ENCODE data around the gene DLGAP1.
"Not testable (repeated sequence)": the region's sequence is repeated elsewhere in the genome, so short reads cannot be mapped to it uniquely, and the experiment has no call there.

The DLGAP1 gene

DNA sequence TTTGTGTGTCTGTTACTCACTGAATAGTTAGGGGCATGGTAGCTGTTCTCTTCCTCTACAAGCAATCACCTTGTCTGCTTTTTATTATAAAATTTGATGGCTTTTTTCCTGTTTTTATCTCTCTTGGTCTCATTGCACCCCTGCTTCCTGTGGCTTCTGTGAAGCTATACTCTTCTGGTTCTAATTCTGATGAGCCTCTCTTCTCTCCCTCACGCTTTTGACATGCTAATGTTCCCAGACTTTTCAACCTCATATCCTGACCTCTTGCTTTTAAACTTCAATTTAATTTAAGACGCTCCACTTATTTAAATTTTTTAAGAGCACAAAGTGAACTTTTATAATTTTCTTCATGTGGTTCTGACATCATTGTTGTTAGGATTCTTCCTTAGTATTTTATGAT is 361.4 kb downstream of the DLGAP1 start:
- DNase-seq (ENCODE audit: low read depth, low spot score), result no peak

DNA sequence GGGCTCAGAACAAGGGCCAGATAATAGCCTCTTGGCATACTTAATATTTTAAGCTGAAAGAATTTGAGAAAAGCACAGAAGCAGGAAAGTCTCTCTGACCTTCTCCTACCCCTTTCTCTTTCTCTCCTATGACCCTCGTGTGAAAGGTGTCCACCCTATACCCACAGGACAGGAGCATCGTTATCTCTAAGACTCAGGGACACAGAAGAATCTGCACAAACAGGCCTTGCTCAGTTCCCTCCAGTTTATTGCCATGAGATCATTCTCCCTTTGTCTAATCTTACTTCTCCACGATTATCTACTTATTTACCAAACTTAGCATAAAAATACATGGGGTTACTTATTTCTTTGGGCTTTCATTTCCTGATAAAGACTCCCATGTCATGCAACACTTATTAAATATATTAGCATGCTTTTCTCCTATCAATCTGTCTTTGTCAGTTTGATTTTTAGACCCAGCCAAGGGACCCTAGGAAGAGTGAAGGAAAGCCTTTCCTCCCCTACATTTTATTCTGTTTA is 370.7 kb downstream of the DLGAP1 start:
- no peak for DNase-seq (ENCODE audit: low read depth, low spot score)

GRCh38 chr18:4078246-4078645 is 376.9 kb downstream of the DLGAP1 start:
- DNase-seq (ENCODE audit: low read depth, low spot score), result no peak

GRCh38 chr18:4077721-4078120 is 377.4 kb downstream of the DLGAP1 start:
- no peak for DNase-seq (ENCODE audit: low read depth, low spot score)

DNA sequence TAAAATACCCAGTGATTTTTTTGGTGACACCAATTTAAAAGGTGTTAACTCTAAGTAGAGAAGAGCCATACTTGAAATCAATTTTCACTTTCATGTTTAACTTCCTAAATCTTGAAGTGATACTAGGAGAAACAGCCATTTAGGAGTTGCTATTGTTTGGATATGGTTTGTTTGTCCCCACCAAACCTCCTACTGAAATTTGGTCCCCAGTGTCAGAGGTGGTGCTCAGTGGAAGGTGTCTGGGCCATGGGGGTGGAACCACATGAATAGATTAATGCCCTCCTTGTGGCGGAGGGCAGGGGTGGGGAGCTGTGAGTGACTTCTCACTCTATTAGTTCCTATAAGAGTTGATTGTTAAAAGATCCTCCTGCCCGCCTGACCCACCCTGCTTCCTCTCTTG is 377.9 kb downstream of the DLGAP1 start:
- DNase-seq (ENCODE audit: low read depth, low spot score), result no peak

DNA sequence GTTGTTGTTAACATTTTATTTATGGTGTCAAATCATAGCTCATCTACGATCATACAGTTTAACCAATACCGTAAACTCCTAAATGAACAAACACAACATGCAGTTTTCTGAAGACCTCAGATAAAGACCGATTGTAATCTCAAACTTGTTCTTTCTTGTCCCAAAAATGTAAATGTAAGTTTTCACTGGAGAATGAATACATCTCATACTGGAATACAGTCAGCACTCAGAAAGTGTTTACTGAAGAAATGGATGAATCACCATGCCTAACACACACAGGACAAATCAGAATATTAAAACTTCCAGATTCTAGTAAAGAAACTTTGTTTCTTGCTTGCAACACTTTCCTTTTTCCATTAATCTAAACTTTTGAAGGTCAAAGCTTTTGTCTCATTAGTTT is 380.5 kb downstream of the DLGAP1 start:
- DNase-seq (ENCODE audit: low read depth, low spot score), result no peak

- no peak for DNase-seq (ENCODE audit: low read depth, low spot score)
Observed at GRCh38 chr18:4069183-4069582, 385.9 kb downstream of the DLGAP1 start.

DNA sequence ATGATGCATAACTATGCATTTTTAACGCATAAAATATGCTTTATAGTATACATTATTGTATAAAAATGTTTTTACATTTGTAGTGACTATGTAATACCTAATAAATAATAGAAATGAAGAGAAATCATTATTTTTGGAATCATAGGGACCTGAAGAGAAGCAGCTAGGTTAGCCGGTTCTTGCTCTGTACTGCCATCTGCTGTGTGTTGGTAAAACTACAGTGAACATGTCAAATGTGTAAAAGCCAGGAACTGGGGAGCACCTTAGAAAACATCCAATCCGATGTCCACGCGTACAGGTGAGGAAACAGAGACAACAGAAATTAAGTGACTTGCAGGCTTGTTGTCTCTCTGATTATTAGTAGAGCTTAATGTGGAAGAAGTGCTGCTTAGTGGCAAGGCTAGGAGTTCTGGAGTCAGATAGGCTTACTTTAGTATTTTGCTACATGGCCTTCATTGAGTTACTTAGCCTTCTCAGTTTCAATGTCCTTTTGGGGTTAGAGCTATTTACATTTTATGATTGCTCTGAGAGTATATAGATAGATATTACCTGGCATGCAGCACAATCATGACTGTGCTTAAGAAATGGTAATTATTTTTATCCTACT is 386.5 kb downstream of the DLGAP1 start:
- no peak for DNase-seq (ENCODE audit: low read depth, low spot score)

DNA sequence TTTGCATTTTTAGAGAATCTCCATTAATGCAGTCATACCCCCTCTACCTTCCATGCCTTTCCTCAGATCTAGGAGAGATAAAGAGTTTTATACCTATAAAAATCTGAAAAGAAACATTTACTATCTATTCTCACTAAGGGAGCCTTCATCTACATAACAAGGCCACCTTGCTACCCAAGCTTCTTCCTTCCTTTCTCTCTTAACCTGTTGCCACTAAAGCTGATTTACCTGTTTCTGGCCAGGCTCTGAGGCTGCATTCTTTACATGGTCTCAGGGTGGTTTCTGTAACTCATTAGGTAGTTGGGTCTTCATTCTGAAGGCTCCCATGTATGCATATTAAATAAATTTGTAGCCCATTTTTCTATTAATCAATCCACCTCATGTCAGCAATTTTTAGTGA is 391.6 kb downstream of the DLGAP1 start:
- no peak for DNase-seq (ENCODE audit: low read depth, low spot score)

DNA sequence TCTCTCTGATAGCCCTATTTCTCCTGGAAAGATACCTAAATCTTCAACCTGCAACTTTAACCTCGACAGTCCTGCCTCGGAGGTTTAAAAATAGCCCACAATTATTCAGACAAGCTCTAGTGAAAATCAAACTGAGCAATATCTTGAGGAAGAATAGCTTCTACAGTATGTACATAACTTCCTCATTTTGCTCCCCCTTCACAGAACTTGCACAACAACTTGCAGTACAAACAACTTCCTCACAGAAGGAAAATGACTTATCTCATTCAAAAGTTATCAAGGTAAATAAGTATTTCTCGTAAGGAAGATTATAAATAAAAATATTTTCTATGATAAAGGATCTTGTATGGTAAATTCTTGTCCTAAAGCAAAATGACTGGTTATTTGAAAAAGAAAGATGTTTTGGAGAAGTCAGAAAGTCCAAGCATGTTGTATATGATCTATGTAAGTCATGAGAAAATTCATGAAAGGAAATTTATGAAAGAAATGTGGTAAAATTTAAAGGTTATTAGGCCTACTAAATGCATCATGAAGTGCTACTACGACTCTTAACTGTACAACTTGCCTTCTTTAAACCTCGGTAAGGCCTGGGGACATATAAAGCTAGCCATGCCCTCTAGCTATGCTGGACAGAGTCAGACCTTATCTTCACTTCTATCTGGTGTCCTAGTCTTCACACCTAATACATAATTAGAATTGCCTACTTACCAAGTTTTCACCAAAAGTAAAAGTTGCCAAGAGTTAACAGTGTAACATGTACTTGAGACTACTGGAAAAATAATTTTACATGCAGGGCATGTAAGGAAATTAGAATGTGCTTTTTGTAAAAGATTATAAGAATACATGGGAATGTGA is 394.5 kb downstream of the DLGAP1 start:
- DNase-seq (ENCODE audit: low read depth, low spot score), result no peak

GRCh38 chr18:4058179-4058578 is 396.9 kb downstream of the DLGAP1 start:
- no peak for DNase-seq (ENCODE audit: low read depth, low spot score)

- no peak for DNase-seq (ENCODE audit: low read depth, low spot score)
Observed at GRCh38 chr18:4040391-4041092, 414.6 kb downstream of the DLGAP1 start.

DNA sequence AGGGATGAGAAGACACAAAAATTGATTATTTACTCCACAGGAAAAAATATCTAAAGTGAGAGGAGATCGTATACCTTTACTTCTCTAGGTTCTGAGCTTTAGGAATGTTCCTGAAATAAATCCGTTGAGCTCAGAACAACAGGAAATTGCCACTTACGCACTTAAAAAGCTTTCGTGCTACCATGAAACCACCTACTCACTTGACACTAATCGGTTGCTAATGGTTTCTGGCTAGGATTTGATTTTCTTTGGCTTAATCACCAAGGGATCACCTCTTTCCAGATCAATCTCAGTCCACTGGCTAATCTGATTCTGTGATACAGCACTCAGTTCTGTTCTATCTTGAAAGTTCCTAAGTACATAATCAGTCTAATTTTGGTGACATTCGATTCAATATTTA is 419.6 kb downstream of the DLGAP1 start:
- DNase-seq (ENCODE audit: low read depth, low spot score), result no peak

DNA sequence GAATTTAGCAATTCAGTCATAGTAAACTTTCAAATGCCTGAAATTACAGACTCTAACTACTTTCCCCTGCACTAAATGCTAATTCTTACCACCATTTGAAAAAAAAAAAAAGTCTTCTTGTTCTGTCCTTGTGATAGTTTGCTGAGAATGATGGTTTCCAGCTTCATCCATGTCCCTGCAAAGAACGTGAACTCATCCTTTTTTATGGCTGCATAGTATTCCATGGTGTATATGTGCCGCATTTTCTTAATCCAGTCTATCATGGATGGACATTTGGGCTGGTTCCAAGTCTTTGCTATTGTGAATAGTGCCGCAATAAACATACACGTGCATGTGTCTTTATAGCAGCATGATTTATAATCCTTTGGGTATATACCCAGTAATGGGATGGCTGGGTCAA is 420.3 kb downstream of the DLGAP1 start:
- not testable (repeated sequence) for DNase-seq (ENCODE audit: low read depth, low spot score)

GRCh38 chr18:4026542-4026941 is 428.6 kb downstream of the DLGAP1 start:
- no peak for DNase-seq (ENCODE audit: low read depth, low spot score)

GRCh38 chr18:4024702-4025101 is 430.4 kb downstream of the DLGAP1 start:
- no peak for DNase-seq (ENCODE audit: low read depth, low spot score)

- DNase-seq (ENCODE audit: low read depth, low spot score), result not testable (repeated sequence)
Observed at GRCh38 chr18:4022749-4023148, 432.4 kb downstream of the DLGAP1 start.

DNA sequence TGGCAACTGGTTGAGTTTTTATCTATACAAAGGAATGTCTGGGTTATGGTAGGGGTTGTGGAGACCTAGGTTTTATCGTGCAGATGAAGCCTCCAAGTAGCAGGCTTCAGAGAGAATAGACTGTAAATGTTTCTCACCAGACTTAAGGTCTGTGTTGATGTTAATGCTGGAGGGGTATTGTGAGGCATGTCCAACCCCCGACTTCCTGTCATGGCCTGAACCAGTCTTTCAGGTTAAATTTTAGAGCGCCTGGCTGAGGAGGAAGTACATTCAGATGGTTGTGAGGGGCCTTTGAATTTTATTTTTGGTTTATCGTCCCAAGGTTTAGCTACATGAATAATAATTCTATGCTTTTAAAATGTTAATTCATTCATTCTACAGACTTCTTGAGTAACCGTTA is 435.1 kb downstream of the DLGAP1 start:
- DNase-seq (ENCODE audit: low read depth, low spot score), result no peak

DNA sequence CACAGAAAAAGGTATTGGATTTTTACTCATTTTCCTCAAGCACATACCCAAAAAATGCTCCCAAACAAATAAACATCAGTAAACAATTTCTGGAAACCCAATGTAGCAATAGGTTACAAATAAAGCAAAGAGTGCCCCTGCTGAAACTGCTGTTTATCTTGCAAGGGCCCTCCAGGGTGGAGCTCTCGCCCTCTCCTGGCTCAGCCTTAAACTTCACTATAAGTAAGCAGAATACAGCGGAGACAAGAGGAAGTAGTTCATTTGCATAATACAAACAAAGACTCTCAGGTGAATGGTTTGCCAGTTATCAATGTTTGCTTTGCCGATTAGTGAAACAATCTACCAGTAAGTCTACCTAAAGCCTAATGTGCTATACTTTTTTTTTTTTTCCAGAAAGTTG is 437.6 kb downstream of the DLGAP1 start:
- no peak for DNase-seq (ENCODE audit: low read depth, low spot score)

DNA sequence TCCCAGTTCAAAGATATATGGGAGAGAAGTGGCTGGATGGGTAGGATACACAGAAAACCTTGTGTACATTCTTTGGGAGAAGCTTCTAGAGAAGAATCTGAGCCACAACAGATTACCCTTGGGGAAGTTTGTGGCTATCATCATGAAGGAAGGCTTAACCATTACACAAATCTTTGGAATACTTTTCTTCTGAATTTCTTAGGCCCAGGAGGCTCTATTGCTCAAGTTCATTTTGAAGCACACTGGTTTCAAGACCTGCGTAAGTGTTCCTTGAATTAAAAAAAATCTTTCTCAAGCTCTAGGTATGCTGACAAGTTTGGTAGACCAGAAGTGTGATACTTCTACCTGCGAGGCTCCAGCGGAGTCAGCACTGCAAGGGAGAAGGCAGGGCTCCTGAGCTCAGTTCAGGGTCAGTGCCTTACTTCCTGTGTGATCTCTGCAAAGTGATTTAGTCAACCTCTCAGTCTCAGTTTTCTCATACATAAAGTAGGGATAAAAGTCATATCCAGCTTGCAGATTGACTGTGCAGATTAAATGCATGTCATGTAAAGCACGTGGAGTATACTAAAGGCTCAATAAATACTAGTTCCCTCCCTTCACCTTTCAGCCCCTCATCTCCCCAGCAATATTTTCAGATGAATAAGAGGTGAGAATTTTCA is 438.6 kb downstream of the DLGAP1 start:
- DNase-seq (ENCODE audit: low read depth, low spot score), result no peak

DNA sequence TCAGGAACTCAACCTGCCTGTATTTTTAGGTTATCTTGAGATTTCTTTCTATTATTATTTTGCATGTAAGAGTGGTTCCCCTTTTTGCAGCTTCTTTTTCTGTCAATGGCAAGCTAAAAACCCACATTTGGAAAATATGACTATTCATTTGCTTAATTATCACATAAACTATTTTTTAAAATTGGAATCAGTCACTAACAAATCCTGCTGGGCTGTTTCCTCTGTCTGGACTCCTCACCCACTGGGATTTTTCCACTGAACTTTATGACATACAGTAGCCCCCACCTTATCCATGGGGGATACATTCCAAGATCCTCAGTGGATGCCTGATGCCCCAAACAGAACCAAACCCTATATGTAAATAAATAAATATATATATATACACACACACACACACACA is 447.3 kb downstream of the DLGAP1 start:
- no peak for DNase-seq (ENCODE audit: low read depth, low spot score)

All from activated CD4-positive, CD25-positive, alpha-beta regulatory T cell treated with anti-CD3 and anti-CD28 coated beads, Interleukin-2, amount 50 U/mL, for 16 hours (primary cell).